Panc1 (cell line): ENCODE measurements around the gene HRH3. TPM values are rescaled to one million over a fixed set of nuclear protein-coding genes. Genes with fewer than 3 reads are reported as not detected.

ENCODE experiments used
- ATAC-seq: fragments of 200-7000 bp; cut with Tn5 transposase; 2 replicates; pipeline ENCODE4 v1.9.1; 2020; ENCODE audit warnings: mild to moderate bottlenecking, moderate library complexity
- BruUV-seq: library from RNA; stranded (reverse); fragments of 400-500 nt; replicated peaks from 2 replicates; lab custom pipeline; 2021; lab: Mats Ljungman, UMichigan
- CTCF ChIA-PET: fragments of 300-600 bp; sonication (Branson Sonifier 250); formaldehyde crosslinking; loops from one replicate; lab custom pipeline; 2022; ENCODE audit warnings: antibody characterized with exemption; lab: Charles Lee
- POLR2A ChIA-PET: fragments of 300-600 bp; sonication (Branson Sonifier 250); formaldehyde crosslinking; loops from one replicate; lab custom pipeline; 2022; ENCODE audit warnings: antibody characterized with exemption; lab: Charles Lee
- DNase-seq: peaks from one replicate; pipeline ENCODE4 v3.0.0-alpha.2; 2010; ENCODE audit warnings: low read depth, low spot score
- H3K27ac ChIP-seq: 2 replicates; pipeline ENCODE4 v1.5.1; 2011; ENCODE audit warnings: mild to moderate bottlenecking, low read length, inconsistent platforms
- H3K27me3 ChIP-seq: fragments of 200-500 bp; sonication (Bioruptor generic); 2 replicates; pipeline ENCODE4 v1.6.0; 2014; ENCODE audit warnings: low read length, inconsistent platforms; ENCODE audit not compliant: control insufficient read depth, insufficient read depth
- H3K36me3 ChIP-seq: fragments of 200-500 bp; sonication (Bioruptor generic); 2 replicates; pipeline ENCODE4 v1.5.1; 2014; ENCODE audit warnings: inconsistent platforms, mild to moderate bottlenecking, low read length, moderate library complexity; ENCODE audit not compliant: control insufficient read depth, insufficient read depth
- H3K4me1 ChIP-seq: 2 replicates; pipeline ENCODE4 v1.5.1; 2011; ENCODE audit warnings: inconsistent platforms, mild to moderate bottlenecking, low read length, moderate library complexity; ENCODE audit not compliant: control insufficient read depth, insufficient read depth
- H3K4me3 ChIP-seq, 2 experiments: 2 replicates each; pipeline ENCODE4 v1.5.1; 2011 to 2012; ENCODE audit warnings: low read depth in 2 of 2, low read length in 2 of 2, mild to moderate bottlenecking in 2 of 2, inconsistent platforms in 1 of 2, moderate library complexity in 1 of 2
- H3K9me3 ChIP-seq: fragments of 200-500 bp; sonication (Bioruptor generic); 2 replicates; pipeline ENCODE4 v1.5.1; 2014; ENCODE audit warnings: low read depth, mild to moderate bottlenecking, inconsistent platforms, low read length, moderate library complexity; ENCODE audit not compliant: control insufficient read depth, insufficient read depth
- POLR2AphosphoS5 ChIP-seq: IDR thresholded peaks from 2 replicates; pipeline ENCODE4 v1.6.1; 2012; ENCODE audit warnings: mild to moderate bottlenecking, low read depth, low read length, moderate library complexity
- SIN3A ChIP-seq: IDR thresholded peaks from 2 replicates; pipeline ENCODE4 v1.6.1; 2012; ENCODE audit warnings: low read depth, mild to moderate bottlenecking, low read length, moderate library complexity, borderline replicate concordance; ENCODE audit not compliant: insufficient read depth
- TCF7L2 ChIP-seq: IDR thresholded peaks from 2 replicates; pipeline ENCODE4 v1.6.1; 2011; ENCODE audit warnings: mild to moderate bottlenecking, low read depth, low read length, inconsistent platforms
- in situ Hi-C: cut with HindIII; loops from 2 replicates; pipeline ENCODE4 v1.10.0; 2016; ENCODE audit warnings: low sequenced_read_pairs, low pct_unique_long_range_greater_than_20kb
- intact Hi-C: fragments of 100-400 bp; cut with micrococcal nuclease; formaldehyde crosslinking; loops from one replicate; pipeline ENCODE4 v1.10.0; 2022; ENCODE audit not compliant: unreplicated experiment
- total RNA-seq: library from RNA; stranded (reverse); gene quantifications from one replicate; pipeline ENCODE4 v1.2.1, GENCODE V29; 2021; ENCODE audit not compliant: unreplicated experiment
- TF ChIP-seq, protein P1 (sequence below), 2 experiments: IDR thresholded peaks; 2 replicates each; pipeline ENCODE4 v1.6.1; 2011 to 2012; ENCODE audit warnings: low read depth in 2 of 2, control low read depth in 1 of 2, low read length in 1 of 2, mild to moderate bottlenecking in 1 of 2, moderate library complexity in 1 of 2; ENCODE audit not compliant: insufficient read depth in 1 of 2
- TF ChIP-seq, protein P2 (sequence below): fragments of 450-650 bp; IDR thresholded peaks from 2 replicates; pipeline ENCODE4 v1.5.1; 2017; ENCODE audit warnings: mild to moderate bottlenecking

The HRH3 gene
- total RNA-seq, 1 experiment from 2014 or later: 0.10 TPM

DNA sequence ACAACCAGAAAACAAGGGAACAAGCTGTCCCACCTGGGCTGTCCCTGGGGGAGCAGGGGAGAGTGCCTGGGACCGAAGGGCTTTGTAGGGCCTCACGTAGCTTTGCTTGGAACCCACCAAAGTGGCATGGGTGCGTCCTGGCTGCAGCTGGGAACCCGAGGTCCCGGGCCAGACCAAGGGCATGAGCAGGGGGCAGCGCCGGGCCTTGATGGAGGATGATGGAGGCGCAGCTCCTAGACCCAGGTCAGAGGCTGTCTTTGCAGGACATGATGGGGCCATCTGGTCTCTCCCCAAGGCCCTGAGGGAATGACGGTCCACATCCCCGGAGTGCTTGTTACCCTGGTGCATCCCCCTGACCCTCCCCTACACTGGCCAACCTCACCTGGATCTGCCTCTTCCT, 10.6 kb upstream of the HRH3 start:
- no peak for DNase-seq
- intact Hi-C loops (no loop called here), in situ Hi-C loops (no loop called here)
- BruUV-seq: no TSS peak
- Histone ChIP-seq H3K9me3 (no peaks in the 10 kb centered on the region), H3K4me1 (no peaks in the 10 kb centered on the region; the same call in none of the 2 replicates), H3K36me3 (no peaks in the 10 kb centered on the region), H3K27me3 (no peaks in the 10 kb centered on the region), H3K4me3 (no peak overlapping the region), H3K27ac (no peak overlapping the region)
- TF ChIP-seq, protein P1, sequence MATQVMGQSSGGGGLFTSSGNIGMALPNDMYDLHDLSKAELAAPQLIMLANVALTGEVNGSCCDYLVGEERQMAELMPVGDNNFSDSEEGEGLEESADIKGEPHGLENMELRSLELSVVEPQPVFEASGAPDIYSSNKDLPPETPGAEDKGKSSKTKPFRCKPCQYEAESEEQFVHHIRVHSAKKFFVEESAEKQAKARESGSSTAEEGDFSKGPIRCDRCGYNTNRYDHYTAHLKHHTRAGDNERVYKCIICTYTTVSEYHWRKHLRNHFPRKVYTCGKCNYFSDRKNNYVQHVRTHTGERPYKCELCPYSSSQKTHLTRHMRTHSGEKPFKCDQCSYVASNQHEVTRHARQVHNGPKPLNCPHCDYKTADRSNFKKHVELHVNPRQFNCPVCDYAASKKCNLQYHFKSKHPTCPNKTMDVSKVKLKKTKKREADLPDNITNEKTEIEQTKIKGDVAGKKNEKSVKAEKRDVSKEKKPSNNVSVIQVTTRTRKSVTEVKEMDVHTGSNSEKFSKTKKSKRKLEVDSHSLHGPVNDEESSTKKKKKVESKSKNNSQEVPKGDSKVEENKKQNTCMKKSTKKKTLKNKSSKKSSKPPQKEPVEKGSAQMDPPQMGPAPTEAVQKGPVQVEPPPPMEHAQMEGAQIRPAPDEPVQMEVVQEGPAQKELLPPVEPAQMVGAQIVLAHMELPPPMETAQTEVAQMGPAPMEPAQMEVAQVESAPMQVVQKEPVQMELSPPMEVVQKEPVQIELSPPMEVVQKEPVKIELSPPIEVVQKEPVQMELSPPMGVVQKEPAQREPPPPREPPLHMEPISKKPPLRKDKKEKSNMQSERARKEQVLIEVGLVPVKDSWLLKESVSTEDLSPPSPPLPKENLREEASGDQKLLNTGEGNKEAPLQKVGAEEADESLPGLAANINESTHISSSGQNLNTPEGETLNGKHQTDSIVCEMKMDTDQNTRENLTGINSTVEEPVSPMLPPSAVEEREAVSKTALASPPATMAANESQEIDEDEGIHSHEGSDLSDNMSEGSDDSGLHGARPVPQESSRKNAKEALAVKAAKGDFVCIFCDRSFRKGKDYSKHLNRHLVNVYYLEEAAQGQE (IDR thresholded peaks at IDR 0.05; ENCODE audit: insufficient read depth in 1 of 2, low read depth in 2 of 2, low read length in 1 of 2): no peak
- TF ChIP-seq, protein P2, sequence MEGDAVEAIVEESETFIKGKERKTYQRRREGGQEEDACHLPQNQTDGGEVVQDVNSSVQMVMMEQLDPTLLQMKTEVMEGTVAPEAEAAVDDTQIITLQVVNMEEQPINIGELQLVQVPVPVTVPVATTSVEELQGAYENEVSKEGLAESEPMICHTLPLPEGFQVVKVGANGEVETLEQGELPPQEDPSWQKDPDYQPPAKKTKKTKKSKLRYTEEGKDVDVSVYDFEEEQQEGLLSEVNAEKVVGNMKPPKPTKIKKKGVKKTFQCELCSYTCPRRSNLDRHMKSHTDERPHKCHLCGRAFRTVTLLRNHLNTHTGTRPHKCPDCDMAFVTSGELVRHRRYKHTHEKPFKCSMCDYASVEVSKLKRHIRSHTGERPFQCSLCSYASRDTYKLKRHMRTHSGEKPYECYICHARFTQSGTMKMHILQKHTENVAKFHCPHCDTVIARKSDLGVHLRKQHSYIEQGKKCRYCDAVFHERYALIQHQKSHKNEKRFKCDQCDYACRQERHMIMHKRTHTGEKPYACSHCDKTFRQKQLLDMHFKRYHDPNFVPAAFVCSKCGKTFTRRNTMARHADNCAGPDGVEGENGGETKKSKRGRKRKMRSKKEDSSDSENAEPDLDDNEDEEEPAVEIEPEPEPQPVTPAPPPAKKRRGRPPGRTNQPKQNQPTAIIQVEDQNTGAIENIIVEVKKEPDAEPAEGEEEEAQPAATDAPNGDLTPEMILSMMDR: no peak
- TF ChIP-seq SIN3A (no peak), POLR2AphosphoS5 (no peak), TCF7L2 (no peak)
- no peak for ATAC-seq
- CTCF ChIA-PET: no interaction called here
- POLR2A ChIA-PET: no interaction called here

DNA sequence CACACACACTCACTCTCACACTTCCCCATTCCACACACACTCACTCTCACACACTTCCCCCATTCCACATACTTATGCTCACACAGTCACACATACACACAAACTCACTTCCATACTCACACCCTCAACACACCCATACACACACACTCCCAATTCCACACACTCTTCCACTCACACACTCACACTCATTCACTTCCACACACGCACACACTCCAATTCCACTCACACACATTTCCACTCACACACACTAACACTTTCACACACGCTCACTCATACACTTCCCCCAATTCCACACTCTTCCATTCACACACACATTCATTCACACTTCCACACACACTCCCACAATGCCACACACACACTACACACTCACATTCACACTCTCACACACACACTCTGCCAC, 10.2 kb upstream of the HRH3 start:
- Histone ChIP-seq H3K4me1 (no peaks in the 10 kb centered on the region; the same call in none of the 2 replicates), H3K36me3 (no peaks in the 10 kb centered on the region), H3K27ac (no peak overlapping the region), H3K27me3 (no peaks in the 10 kb centered on the region), H3K4me3 (no peak overlapping the region), H3K9me3 (no peaks in the 10 kb centered on the region)
- no TSS peak for BruUV-seq
- ChIA-PET CTCF (no interaction called here), POLR2A (no interaction called here)
- intact Hi-C loops: no loop called here
- in situ Hi-C loops: no loop called here
- TF ChIP-seq TCF7L2: no peak
- no peak for DNase-seq
- ATAC-seq: no peak

DNA sequence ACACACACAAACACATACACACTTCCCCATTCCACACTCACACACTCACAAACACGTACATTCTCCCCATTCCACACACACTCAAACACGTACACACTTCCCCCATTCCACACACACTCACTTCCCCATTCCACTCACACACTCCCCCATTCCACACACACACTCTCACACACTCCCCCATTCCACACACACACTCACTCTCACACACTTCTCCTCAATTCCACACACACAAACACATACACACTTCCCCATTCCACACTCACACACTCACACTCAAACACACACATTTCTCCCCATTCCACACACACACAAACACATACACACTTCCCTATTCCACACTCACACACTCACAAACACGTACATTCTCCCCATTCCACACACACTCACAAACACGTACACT, 9.6 kb upstream of the HRH3 start:
- H3K27me3 ChIP-seq: no peaks in the 10 kb centered on the region
- DNase-seq (no peak), ATAC-seq (no peak)
- no peak overlapping the region for H3K27ac ChIP-seq
- H3K4me3 ChIP-seq: no peak overlapping the region
- no TSS peak for BruUV-seq
- in situ Hi-C loops (no loop called here), intact Hi-C loops (no loop called here)
- no peaks in the 10 kb centered on the region for H3K36me3 ChIP-seq
- no peaks in the 10 kb centered on the region; the same call in none of the 2 replicates for H3K4me1 ChIP-seq
- H3K9me3 ChIP-seq: no peaks in the 10 kb centered on the region
- POLR2A ChIA-PET: no interaction called here
- CTCF ChIA-PET: no interaction called here
- TF ChIP-seq SIN3A (no peak), TCF7L2 (no peak), POLR2AphosphoS5 (no peak)
- TF ChIP-seq, protein P1 (IDR thresholded peaks at IDR 0.05; ENCODE audit: insufficient read depth in 1 of 2, low read depth in 2 of 2, low read length in 1 of 2): no peak
- TF ChIP-seq, protein P2: no peak
